Measurements from ENCODE around the gene AKIRIN1.
A peak's percentile ranks its signal among the peaks of the same experiment; 100 is the strongest.
"Not testable (repeated sequence)": the region's sequence is repeated elsewhere in the genome, so short reads cannot be mapped to it uniquely, and the experiment has no call there.

Gene AKIRIN1

DNA sequence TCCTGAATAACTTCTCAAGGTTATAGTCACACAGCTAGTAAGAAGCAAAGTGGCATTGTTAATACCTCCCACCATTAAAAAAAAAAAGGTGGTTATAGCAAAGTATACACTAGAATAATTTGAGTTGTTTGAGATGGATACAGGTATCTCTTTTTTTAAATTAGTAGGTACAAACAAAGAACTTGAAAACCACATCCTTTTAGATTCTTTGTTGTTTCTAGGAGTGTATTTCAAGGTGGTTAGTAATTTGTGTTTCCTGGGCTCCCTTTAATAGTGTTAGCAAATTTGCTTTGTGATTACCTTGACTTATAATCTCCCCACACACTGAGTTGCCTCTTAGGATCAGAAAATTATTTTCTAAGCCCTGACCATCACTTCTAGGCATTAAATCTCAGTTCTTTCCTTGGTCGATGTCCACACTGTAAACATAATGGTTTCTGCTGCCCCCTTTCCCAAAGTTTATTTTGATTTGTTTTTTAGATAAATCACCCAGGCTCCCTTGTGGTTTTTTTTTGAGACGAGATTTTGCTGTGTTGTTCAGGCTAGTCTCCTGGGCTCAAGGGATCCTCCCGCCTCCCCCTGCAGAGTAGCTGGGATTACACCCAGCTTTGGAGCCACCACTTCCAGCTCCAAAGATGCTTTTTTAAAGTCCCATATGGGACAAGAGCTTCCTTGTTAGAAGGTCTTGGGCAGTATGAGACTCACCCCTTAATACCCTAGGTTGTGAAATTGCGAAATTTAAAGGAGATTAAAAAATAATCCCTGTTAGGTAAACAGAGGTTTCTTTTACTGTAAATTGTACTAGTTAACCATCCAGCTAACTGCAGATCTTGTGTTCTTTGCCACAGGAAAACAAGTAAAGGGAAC lies 6.2 kb downstream of the AKIRIN1 start:
- DNase-seq, result no peak

DNA sequence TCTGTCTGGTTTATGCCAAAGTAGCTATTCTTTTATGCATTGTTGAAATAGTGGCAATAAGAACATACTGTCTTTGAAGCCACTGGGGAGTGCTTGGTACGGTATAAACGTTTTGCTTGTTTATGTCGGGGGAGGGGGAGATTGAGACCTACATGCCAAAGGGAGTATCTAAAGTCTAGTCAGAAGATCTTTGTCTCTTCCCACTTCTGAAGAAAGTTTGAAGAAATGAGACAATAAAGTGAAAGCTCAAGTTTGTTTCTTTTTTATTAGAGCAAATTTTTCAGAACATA lies 6.8 kb downstream of the AKIRIN1 start:
- DNase-seq, result no peak

DNA sequence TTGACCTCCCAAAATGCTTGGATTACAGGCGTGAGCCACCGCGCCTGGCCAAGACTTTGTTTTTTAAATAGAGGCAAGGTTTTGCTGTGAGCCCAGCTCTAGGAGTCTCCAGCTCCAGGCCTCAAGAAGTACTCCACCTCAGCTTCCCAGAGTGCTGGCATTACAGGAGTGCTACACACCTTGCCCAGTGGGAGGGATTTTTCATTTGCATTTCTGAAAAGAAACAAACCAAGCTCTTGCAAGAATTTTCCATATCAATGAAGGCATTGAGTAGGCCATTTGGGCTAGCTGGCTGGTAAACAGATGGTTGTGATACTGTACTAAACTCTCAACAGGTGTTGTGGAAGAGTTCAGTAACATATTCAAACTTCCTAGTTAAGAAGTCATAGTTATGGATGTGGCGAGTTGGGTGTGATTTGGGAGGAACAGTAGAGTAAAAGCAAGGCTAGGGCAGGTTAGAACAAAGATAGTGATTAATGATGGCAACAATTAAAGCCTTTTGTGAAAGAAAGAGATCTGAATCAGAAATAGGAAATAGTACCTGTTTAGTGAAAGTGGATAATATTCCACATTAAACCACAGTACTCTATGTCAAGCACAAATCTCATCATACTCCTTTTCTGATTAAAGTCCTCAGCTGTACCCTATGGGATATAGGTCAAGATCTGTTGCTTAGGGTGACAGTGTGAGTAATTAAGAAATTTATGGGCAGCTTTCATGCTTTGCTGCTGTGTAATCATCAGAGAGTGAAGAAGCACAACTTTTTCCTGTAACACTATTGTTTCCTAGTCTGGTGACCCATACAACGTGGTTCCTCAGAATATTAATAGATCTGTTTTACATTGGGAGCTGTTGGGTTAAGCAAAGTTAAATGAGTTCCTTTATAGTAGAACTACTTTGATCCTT lies 10.7 kb downstream of the AKIRIN1 start:
- DNase-seq, result no peak

DNA sequence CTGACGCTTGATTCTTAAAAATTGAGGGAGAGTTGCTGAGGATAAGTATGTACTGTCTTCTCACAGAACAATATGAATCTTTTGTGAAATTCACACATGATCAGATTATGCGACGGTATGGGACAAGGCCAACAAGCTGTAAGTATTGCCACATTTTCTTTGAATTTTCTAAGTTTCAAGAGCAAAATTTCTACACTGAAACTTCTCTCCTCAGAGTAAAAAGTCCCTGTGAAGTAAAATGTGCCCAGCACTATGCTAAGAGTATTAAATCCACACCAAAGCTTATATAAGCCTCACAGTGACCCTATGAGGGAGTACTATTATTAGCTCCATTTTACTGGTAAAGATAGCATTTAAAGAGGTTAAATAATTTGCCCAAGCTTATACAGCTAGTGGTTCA lies 12.2 kb downstream of the AKIRIN1 start:
- DNase-seq, result no peak

DNA sequence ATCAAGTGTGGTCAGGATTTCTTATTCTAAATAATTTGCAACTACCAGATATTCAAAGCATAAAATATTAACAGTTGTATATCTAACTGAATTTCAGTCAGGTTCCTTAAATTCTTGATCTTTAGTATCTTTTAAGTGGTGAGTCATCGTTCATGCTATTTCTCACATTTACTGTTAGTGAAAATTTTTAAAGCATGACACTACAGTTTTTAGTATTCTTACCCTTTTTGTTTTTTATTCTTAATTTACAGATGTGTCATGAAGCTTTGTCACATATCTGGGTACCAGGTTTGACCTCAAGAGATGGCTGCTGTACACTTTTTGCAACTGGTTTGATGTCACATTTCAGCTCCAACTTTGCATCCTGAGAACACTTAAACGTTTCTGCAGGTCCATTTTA lies 12.7 kb downstream of the AKIRIN1 start:
- no peak for DNase-seq

DNA sequence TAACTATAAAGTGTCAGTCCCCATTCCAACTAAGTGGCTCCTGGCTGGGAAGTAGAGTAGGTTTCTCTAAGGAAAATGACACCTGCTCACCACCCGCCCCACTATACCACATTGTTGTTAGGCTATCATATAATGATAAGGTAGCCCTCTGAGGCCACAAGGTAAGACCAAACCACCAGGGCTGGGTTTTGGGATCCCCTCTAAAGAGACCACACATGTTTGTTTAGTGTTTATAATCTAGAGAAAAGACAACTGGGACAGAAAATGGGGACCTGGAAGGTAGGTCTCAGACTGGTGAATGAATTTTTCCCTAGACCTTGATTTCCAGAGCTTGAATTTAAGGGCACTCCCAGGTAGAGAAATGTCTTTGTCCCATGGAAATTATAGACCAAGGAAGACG lies 15.2 kb downstream of the AKIRIN1 start:
- no peak for DNase-seq

DNA sequence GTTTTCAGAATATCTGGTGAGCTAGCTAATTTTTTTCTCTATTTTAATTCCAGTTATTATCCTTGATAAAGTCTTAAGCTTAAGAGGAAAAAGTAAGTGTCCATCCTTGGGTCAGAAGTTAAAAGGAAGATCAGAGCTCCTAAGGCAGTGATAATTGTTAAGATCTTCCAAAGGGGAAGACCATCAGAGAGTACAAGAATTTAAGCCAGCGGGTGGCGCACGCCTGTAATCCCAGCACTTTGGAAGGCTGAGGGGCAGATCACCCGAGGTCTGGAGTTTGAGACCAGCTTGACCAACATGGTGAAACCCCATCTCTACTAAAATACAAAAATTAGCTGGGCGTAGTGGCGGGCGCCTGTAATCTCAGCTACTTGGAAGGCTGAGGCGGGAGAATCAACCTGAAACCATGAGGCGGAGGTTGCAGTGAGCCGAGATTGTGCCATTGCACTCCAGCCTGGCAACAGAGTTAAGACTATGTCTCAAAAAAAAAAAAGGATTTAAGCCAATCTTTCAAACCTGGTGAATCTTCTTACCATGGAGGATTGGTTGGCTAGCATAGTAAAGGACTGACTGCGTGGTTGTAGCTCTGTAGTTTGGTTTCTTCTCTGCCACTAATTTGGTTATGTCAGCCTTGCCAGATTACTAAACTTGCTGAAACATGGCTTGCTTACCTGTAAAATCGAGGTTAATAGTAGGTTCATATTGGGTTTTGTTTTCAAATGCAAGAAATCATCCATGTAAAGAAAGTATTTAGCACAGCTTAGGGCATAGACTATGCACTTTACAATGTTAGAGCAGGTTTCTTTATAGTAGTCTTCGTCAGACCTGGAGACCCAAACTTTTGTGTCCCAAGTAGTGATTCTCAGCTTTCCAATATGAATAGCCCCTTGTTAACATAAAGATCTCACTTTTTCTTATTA lies 15.9 kb downstream of the AKIRIN1 start:
- DNase-seq, result no peak

DNA sequence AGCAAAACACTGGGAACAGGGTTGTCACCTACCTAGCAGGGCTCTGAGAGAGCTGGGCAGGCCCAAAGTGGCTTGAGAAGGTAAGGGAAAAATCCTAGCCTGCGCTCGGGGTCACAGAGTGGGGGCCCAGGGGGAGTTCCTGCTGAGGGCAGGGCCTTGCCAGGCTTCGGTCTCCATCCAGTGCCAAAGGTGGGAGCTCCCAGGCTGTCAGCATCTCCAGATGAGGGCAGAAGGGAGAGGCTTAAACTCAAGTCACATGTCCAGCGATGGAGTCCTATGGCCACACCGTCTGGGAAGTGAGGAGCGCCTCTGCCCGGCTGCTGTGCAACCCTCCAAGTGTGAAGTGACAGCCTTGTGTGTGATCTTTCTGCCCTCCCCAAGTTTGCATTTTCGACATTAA lies 23.9 kb downstream of the AKIRIN1 start:
- DNase-seq, result not testable (repeated sequence)

DNA sequence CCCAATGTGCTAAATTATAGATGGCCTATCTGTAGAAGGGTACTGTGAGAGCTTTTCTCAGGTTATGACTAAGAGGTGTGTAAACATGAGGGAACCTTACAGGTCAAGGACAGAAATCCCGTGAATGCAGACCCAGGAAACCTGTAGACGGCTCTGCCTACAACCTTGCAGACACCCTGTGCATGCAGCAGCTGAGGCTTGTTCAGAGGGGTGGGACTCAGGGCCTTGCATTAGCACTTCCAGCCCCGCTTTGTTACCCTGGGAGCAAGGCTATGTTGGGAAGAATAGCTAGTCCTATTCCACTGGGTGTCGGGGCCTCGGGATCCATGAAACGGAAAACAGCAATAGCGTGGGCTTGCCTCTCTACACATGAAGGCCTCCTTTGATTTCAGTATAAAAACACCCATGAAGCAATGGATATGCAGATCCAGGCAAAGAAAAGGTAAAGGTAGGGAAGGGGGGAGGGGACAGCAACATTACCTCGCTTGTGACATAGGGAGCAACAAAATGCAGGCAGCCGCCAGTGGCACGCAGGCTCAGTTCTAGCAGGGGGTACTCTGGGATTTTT lies 25.6 kb downstream of the AKIRIN1 start:
- DNase-seq, result no peak

DNA sequence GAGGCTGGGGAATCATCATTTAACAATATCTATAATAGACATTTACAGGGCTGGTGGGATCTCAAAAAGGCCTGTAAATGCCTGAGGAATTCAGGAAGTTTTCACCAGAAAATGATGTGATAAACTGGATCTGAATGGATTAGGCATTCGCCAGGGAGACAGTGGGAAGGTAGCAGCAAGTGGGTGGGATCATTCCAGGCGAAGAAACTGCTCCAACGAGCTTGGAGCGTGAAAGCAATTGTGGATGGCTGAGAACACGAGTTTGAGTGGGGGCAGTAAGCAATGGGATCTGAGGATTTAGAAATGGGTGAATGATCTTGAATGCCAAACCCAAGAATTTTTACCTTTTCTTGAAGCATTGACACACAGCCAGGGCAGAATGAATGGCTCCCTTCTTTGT lies 26.2 kb downstream of the AKIRIN1 start:
- no peak for DNase-seq

DNA sequence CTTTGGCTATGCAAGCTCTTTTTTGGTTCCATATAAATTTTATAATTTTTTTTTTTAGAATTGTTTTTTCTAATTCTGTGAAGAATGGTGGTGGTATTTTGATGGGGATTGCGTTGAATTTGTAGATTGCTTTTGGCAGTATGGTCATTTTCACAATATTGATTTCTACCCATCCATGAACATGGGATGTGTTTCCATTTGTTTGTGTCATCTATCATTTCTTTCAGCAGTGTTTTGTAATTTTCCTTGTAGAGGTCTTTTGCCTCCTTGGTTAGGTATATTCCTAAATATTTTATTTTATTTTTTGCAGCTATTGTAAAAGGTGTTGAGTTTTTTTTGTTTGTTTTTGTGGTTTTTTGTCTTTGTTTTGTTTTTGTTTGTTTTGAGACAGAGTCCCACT lies 29.4 kb downstream of the AKIRIN1 start:
- DNase-seq, result not testable (repeated sequence)

DNA sequence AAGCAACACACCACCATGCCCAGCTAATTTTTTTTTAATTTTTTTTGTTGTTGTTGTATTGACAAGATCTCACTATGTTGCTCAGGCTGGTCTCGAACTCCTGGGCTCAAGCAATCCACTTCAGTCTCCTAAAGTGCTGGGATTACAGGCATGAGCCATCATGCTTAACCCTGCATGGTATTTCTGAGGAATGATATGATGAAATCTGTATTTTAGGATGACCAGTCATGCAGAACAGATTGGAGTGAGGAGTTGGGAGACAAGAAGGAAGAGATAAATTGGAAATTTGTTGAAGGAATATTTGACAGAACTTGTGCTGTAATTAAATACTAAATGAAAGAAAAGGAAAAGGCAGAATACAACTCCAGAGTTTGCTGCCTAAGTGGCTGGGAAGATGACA lies 30.4 kb downstream of the AKIRIN1 start:
- DNase-seq, result no peak

DNA sequence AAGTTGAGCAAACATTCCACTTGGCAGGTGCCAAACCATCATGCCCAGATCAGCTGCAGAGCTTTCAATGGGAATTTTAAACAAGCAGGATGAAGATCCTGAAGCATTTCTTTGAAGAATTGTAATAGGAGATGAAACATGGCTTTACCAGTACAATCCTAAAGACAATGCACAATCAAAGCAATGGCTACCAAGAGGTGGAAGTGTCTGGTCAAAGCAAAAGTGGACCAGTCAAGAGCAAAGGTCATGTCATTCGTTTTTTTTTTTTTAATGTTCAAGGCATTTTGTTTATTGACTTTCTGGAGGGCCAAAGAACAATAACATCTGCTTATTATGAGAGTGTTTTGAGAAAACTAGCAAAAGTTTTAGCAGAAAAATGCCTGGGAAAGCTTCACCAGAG lies 32.1 kb downstream of the AKIRIN1 start:
- DNase-seq, result no peak

DNA sequence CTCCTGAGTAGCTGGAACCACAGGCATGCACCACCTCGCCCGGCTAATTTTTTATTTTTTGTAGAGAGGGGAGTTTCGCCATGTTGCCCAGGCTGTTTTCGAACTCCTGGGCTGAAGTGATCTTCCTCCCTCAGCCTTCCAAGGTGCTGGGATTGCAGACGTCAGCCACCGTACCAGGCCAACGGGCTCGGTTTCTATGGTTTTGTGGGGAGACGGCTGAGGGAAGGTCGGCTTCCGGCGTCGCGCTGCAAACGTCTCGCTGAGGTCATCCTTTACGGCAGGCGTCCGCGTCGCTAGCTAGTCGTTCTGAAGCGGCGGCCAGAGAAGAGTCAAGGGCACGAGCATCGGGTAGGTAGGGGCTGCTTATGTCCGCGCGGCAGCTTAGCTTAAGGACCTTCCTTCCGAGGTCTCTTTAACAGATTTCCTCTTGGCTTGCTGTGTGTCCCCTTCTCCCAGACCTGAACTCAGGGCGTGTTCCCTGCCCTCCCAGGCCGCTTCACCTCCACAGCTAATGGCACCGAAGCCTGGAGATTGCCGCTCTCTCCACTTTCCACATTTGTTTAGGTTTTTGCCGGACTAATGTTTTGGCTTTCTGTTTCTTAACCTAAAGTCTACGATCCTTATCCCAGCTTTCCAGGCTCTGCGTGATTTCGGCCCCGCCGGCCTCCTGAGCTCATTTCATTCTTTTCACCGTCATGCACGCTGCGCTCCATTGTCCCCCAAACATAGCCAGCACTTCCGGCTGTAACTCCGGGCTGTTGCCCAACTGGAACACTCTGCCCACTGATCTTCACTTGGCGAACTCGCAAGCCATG lies 35.2 kb downstream of the AKIRIN1 start, which contains the start of gene NDUFS5:
Gene NDUFS5, plus strand, starts transcription at position 300 of the 815 bp plus-strand sequence. CDS start 2,375 bp downstream, outside the sequence.
- DNase-seq, result peak; percentile 59 to 82

DNA sequence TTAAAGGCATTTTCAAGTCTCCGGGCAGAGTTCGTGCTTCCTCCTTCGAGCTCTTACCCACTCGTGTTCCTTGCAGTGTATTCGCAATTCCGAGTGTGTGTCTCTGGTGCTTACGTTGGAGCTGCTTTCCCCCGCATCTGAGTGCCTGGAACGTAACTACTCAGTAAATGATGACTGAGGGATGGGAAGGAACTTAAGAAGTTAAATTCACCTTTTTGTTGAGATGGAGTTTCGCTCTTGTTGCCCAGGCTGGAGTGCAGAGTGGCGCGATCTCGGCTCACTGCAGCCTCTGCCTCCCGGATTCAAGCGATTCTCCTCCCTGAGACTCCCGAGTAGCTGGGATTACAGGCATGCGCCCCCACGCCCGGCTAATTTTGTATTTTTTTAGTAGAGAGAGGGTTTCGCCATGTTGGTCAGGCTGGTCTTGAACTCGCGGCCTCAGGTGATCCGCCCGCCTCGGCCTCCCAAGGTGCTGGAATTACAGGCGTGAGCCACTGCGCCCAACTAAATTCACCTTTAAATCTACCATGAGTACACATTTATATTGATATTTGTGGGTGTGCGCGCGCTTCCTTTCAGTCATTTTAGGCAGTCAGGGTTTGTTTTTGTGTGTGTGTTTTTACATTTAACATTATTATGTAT lies 35.9 kb downstream of the AKIRIN1 start:
- no peak for DNase-seq

DNA sequence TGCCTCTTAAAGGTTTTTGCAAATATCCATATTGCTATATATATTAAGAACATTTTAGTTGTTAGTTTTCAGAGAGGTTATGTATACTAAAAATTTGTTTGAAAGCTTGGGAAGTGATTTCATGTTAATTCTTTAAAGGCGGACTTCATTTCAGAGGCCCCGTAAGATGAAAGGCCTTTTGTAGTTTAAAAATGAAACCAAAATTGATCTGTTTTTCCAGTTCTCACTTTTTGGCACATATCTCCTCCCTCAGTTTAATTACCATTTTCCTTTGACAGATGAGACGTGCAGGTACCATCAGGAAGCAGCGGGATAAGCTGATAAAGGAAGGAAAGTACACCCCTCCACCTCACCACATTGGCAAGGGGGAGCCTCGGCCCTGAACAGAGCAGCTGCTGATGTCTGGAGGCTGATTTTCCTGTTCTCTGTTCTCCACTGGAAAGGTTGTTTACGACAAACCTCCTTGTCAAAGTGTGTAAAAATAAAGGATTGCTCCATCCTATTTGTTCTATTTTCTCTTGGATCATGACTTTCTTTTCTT lies 43.1 kb downstream of the AKIRIN1 start:
- DNase-seq, result no peak

DNA sequence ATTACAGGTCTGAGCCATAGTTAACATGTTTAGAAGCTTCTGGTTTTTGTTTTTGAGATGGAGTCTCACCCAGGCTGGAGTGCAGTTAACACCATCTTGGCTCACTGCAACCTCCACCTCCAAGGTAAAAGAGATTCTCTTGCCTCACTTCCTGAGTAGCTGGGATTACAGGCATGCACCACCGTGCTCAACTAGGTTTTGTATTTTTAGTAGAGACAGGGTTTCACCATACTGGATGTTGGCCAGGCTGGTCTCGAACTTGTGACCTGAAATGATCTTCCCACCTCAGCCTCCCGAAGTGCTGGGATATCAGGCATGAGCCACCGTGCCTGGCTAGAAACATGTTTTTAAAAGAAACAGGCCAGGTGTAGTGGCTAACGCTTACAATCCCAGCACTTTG lies 45.6 kb downstream of the AKIRIN1 start:
- no peak for DNase-seq

DNA sequence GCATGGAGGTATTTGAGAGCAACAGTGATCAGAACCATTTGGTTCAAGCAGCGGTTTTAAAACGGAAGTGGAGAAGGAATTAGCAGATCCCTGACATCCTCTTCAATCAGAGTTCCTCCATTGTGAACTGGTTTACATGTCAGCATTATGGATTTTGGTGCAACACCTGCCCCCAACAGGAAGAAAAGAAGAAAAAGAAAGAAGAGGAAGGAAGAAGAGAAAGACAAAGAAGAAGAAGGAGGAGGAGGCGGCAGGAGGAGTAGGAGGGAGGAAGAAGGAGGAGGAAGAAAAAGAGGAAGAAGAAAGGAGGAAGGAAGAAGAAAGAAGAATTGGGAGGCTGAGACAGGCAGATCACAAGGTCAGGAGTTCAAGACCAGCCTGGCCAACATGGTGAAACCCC lies 52.4 kb downstream of the AKIRIN1 start:
- no peak for DNase-seq

DNA sequence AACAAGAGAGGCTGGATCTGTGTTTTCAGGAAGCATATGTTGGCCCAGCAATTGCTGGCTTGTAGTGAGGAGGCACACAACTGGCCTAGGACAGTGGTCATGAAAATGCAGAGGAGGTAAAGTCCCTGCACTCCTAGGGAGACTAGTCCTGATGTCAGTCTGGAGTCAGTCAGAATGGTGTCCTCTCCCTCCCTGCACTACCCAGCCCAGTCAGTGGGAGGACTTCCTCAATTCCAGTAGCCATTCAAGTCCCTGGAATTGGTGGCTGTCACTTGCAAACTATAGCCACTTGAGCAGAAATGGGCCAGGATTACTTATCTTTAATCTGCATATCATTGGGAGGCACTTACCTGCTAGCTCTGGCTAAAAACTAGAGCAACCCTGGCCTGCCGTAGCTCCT lies 53.7 kb downstream of the AKIRIN1 start:
- no peak for DNase-seq

DNA sequence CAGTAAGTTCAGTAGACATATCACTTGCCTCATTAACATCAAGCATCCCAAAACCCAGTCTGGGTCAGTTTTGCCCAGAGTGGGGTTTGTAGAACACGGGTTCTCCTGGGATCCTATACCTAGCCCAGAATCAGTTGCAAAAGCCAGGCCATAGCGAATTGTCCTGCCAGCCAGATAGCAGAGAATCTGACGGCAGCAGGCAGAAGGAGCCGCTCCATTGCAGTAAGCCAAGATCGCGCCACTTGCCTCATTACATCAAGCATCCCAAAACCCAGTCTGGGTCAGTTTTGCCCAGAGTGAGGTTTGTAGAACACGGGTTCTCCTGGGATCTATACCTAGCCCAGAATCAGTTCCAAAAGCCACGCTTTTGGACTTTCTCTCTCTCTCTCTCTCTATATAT lies 54.2 kb downstream of the AKIRIN1 start:
- no peak for DNase-seq
